HepG2 (cell line): ENCODE measurements around the gene MMUT. TPM values are rescaled to one million over a fixed set of nuclear protein-coding genes. Genes with fewer than 3 reads are reported as not detected.

Experiments
- AHDC1 ChIP-seq: sonication (generic); formaldehyde crosslinking; IDR thresholded peaks from 2 replicates; pipeline ENCODE4 v1.5.1; 2020; ENCODE audit warnings: mild to moderate bottlenecking, missing genetic modification reagents, borderline replicate concordance
- ATF2 ChIP-seq: sonication (generic); formaldehyde crosslinking; IDR thresholded peaks from 2 replicates; pipeline ENCODE4 v1.4.0; 2020; ENCODE audit warnings: missing genetic modification reagents
- FOSL1 ChIP-seq: sonication (generic); formaldehyde crosslinking; IDR thresholded peaks from 2 replicates; pipeline ENCODE4 v1.9.0; 2021; ENCODE audit warnings: missing genetic modification reagents, borderline replicate concordance
- HCFC1 ChIP-seq: fragments of 150-350 bp; IDR thresholded peaks from 2 replicates; pipeline ENCODE4 v1.6.1; 2014; ENCODE audit warnings: low read depth, low read length
- HINFP ChIP-seq: sonication (generic); formaldehyde crosslinking; IDR thresholded peaks from 2 replicates; pipeline ENCODE4 v1.4.0; 2020; ENCODE audit warnings: low read depth, mild to moderate bottlenecking, missing genetic modification reagents
- MTERF4 ChIP-seq: sonication (generic); formaldehyde crosslinking; IDR thresholded peaks from 2 replicates; pipeline ENCODE4 v1.8.0; 2023; ENCODE audit warnings: mild to moderate bottlenecking, missing genetic modification reagents
- MTF2 ChIP-seq: sonication (generic); formaldehyde crosslinking; IDR thresholded peaks from 2 replicates; pipeline ENCODE4 v1.5.0; 2020; ENCODE audit warnings: missing genetic modification reagents, borderline replicate concordance
- SOX13 ChIP-seq, 3 experiments: fragments of 450-650 bp in 1 of 3; sonication (generic) in 1 of 3; formaldehyde crosslinking in 1 of 3; IDR thresholded peaks in 2 of 3; conservative IDR thresholded peaks in 1 of 3; 2 replicates each; pipeline versions ENCODE4 v1.5.0 to v1.6.1; 2016 to 2020; ENCODE audit warnings: antibody characterized with exemption in 1 of 3, mild to moderate bottlenecking in 1 of 3, missing compliant biosample characterization in 1 of 3, missing genetic modification reagents in 1 of 3, moderate library complexity in 1 of 3
- ZNF251 ChIP-seq: sonication (generic); formaldehyde crosslinking; IDR thresholded peaks from 2 replicates; pipeline ENCODE4 v1.9.0; 2021; ENCODE audit warnings: mild to moderate bottlenecking, missing genetic modification reagents
- ZNF562 ChIP-seq: sonication (generic); formaldehyde crosslinking; IDR thresholded peaks from 2 replicates; pipeline ENCODE4 v1.8.0; 2022; ENCODE audit warnings: missing genetic modification reagents, borderline replicate concordance
- ZNF614 ChIP-seq: IDR thresholded peaks from 2 replicates; pipeline ENCODE4 v1.6.1; 2018; ENCODE audit warnings: missing biosample characterization, missing genetic modification reagents, inconsistent platforms, borderline replicate concordance
- ZSCAN12 ChIP-seq: sonication (generic); formaldehyde crosslinking; IDR thresholded peaks from 2 replicates; pipeline ENCODE4 v1.9.0; 2021; ENCODE audit warnings: mild to moderate bottlenecking, missing genetic modification reagents
- polyA plus RNA-seq, 8 experiments: library from polyadenylated mRNA; depleted of rRNA in 3 of 8; stranded (reverse) in 7 of 8; unstranded in 1 of 8; fragments of >200 nt; fragmentation: Illumina TruSeq in 4 of 8; extraction: Trizol in 4 of 8; gene quantifications; 2 replicates each; pipeline versions ENCODE4 v1.2.1 to v1.2.3, GENCODE V29; 2011 to 2016; ENCODE audit warnings: low read depth in 4 of 8, missing spikeins in 1 of 8, mixed read lengths in 1 of 8; ENCODE audit not compliant: insufficient read depth in 1 of 8
- total RNA-seq, 5 experiments: library from RNA; depleted of rRNA; stranded (reverse); fragments of >200 nt; fragmentation: Illumina TruSeq; extraction: Trizol; gene quantifications; 2 replicates each; pipeline ENCODE4 v1.2.3, GENCODE V29; 2016; ENCODE audit warnings: low read depth in 1 of 5
- TF ChIP-seq, protein P1 (sequence below): IDR thresholded peaks from 2 replicates; pipeline ENCODE4 v1.6.1; 2016; ENCODE audit warnings: missing genetic modification reagents, missing compliant biosample characterization

MMUT gene
- total and polyA plus RNA-seq, 2 of the 13 experiments (the other 11 are each of a cell fraction or from before 2014, with no cell fraction given) = 16.1 to 20.5 TPM

GRCh38 chr6:49509342-49509741 lies 46.3 kb upstream of the MMUT start (continued):
- TF ChIP-seq AHDC1 (CRISPR knock-in tag) (peak; percentile 82; the same call in 1 of the 2 replicates), ATF2 (0 out of 2 replicates have a peak, but pooled peaks have one; percentile 40), ZNF562 (no peak), MTERF4 (no peak), SOX13 (IDR thresholded peaks at IDR 0.05) (no peak), SOX13 (CRISPR knock-in tag; conservative IDR thresholded peaks at IDR 0.05 in 1 of 2, IDR thresholded peaks at IDR 0.05 in 1 of 2) (peak in 1 of 2 experiments; percentile 60; a peak in 1 of 4 replicates), MTF2 (CRISPR knock-in tag) (no peak), ZNF614 (peak; percentile 51; the same call in 1 of the 2 replicates), HINFP (CRISPR knock-in tag) (no peak), FOSL1 (CRISPR knock-in tag) (no peak), ZSCAN12 (CRISPR knock-in tag) (no peak), HCFC1 (no peak), ZNF251 (no peak)
- TF ChIP-seq, protein P1, sequence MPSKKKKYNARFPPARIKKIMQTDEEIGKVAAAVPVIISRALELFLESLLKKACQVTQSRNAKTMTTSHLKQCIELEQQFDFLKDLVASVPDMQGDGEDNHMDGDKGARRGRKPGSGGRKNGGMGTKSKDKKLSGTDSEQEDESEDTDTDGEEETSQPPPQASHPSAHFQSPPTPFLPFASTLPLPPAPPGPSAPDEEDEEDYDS (CRISPR knock-in tag) = 0 out of 2 replicates have a peak, but pooled peaks have one; percentile 41
- TF ChIP-seq, all 625 proteins: peak for 40
